ENCODE measurements around the gene ATP10A. TPM values are rescaled to one million over a fixed set of nuclear protein-coding genes. Genes with fewer than 3 reads are reported as not detected.

Gene ATP10A
- total and polyA plus RNA-seq, 12 donors: 0.67 to 31.8 (median 16.1) TPM

DNA sequence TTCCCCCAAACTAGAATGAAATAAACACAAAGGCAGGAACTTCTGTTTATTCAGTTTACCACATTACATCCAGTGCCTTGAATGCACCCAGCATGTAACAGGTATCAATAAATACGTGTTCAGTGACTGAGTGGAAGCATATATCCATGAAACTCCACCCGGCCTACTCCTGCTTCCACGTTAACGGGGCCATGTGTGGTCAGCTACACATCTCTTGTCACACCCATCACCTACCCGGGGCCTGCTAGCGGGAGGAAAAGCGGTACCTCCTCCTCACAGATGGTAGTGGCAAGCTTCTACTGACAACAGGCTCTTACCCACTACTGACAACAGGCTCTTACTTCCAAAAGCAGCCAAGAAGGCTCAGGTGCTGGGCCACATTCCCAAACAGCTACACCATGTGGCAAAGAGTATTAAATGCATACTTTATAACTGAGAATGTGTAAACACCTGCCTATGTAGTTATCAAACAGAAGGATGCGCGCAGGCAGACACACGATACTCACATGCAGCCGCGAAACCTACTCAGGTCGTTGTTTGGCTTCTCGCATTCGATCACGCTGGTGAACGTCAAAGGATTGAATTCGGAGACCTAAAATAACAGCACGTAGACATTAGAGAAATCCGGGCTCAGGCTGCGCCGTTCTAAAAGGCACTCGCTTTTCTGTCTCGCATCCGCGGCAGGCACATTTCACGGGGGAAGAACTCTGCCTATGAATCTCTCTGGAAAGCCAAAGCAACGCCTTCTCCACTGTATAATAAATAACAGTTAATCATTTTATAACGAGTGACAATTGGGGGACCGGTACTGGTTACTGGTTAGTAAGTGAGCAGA is 127.4 kb downstream of the ATP10A start:
- no peak for DNase-seq
- Histone ChIP-seq H3K27ac (peak overlapping the region in 2 of 5 donors; percentile 2 to 56), H3K27me3 (no peaks in the 10 kb centered on the region), H3K4me1 (replicated peaks in 1 of 2) (peaks cover 0 to 25% of the 10 kb centered on the region in 2 donors), H3K9me3 (replicated peaks in 1 of 3) (no peaks in the 10 kb centered on the region), H3K4me3 (no peak overlapping the region), H3K36me3 (replicated peaks in 1 of 2) (no peaks in the 10 kb centered on the region)
- WGBS, 4 donors: 88 to 92% (median 89%) methylated on average over 27 to 30 of the region's 30 CpGs
- TF ChIP-seq POLR2A (IDR thresholded peaks at IDR 0.05) (no peak), CTCF (IDR thresholded peaks at IDR 0.05) (no peak)
- intact Hi-C loops (cut with DNase I): no loop called here

- Histone ChIP-seq H3K4me1 (replicated peaks in 1 of 2) (peaks cover 0 to 24% of the 10 kb centered on the region in 2 donors), H3K27me3 (no peaks in the 10 kb centered on the region), H3K27ac (peak overlapping the region in 1 of 5 donors; percentile 56), H3K36me3 (replicated peaks in 1 of 2) (no peaks in the 10 kb centered on the region), H3K9me3 (replicated peaks in 1 of 3) (no peaks in the 10 kb centered on the region), H3K4me3 (no peak overlapping the region)
- DNase-seq: peak in 5 of 7 donors; percentile 13 to 45 (median 37)
- TF ChIP-seq CTCF (IDR thresholded peaks at IDR 0.05) (no peak), POLR2A (IDR thresholded peaks at IDR 0.05) (no peak)
- 69 to 80% (median 73%) methylated on average over 6 to 17 of the region's 17 CpGs for WGBS, 4 donors
- intact Hi-C loops (cut with DNase I): no loop called here
These were observed 128.3 kb downstream of the ATP10A start for GRCh38 chr15:25734680-25735355.

GRCh38 chr15:25733856-25734679 is 129.1 kb downstream of the ATP10A start:
- peak in 5 of 7 donors; percentile 33 to 56 (median 50) for DNase-seq
- Histone ChIP-seq H3K4me3 (no peak overlapping the region), H3K27ac (peak overlapping the region in 1 of 5 donors; percentile 56), H3K36me3 (replicated peaks in 1 of 2) (no peaks in the 10 kb centered on the region), H3K27me3 (no peaks in the 10 kb centered on the region), H3K4me1 (replicated peaks in 1 of 2) (peaks cover 0 to 21% of the 10 kb centered on the region in 2 donors), H3K9me3 (replicated peaks in 1 of 3) (no peaks in the 10 kb centered on the region)
- TF ChIP-seq POLR2A (IDR thresholded peaks at IDR 0.05) (no peak), CTCF (IDR thresholded peaks at IDR 0.05) (no peak)
- 60 to 69% (median 65%) methylated on average over 14 to 22 of the region's 22 CpGs for WGBS, 4 donors
- intact Hi-C loops (cut with DNase I): no loop called here

Measured in adrenal gland (tissue), 12 donors.